Skin of body (tissue), 2 donors: ENCODE measurements around the gene ADARB2. TPM values are rescaled to one million over a fixed set of nuclear protein-coding genes. Genes with fewer than 3 reads are reported as not detected.
"Not testable (repeated sequence)": the region's sequence is repeated elsewhere in the genome, so short reads cannot be mapped to it uniquely, and the experiment has no call there.

Experiments
- DNase-seq: peaks from one replicate; lab custom pipeline; 2025; lab: John Stamatoyannopoulos, UW
- total RNA-seq: library from RNA; depleted of rRNA; stranded (reverse); fragments of >200 nt; gene quantifications from one replicate; pipeline ENCODE4 v1.2.3, GENCODE V29; 2014

Gene ADARB2
- total RNA-seq, 1 donor from 2014 or later = 0.10 TPM

GRCh38 chr10:1400101-1401070 lies 336.9 kb downstream of the ADARB2 start:
- DNase-seq = peak; percentile 16

- DNase-seq = no peak
Observed at GRCh38 chr10:1399431-1400100, 337.8 kb downstream of the ADARB2 start.

- no peak for DNase-seq
Observed at GRCh38 chr10:1398626-1399410, 338.5 kb downstream of the ADARB2 start.

GRCh38 chr10:1398116-1398515 lies 339.2 kb downstream of the ADARB2 start:
- not testable (repeated sequence) for DNase-seq

GRCh38 chr10:1396297-1396635 lies 341.1 kb downstream of the ADARB2 start:
- no peak for DNase-seq

GRCh38 chr10:1395481-1396296 lies 341.6 kb downstream of the ADARB2 start:
- DNase-seq = no peak

- DNase-seq = no peak
Observed at GRCh38 chr10:1395025-1395480, 342.3 kb downstream of the ADARB2 start.

GRCh38 chr10:1394155-1394912 lies 343.0 kb downstream of the ADARB2 start:
- DNase-seq = no peak

- DNase-seq = no peak
Observed at GRCh38 chr10:1393481-1393880, 343.8 kb downstream of the ADARB2 start.

- no peak for DNase-seq
Observed at GRCh38 chr10:1392127-1392526, 345.2 kb downstream of the ADARB2 start.

GRCh38 chr10:1390200-1390599 lies 347.1 kb downstream of the ADARB2 start:
- no peak for DNase-seq

GRCh38 chr10:1384026-1384425 lies 353.3 kb downstream of the ADARB2 start:
- DNase-seq = no peak

- DNase-seq = no peak
Observed at GRCh38 chr10:1382711-1383110, 354.6 kb downstream of the ADARB2 start.

GRCh38 chr10:1381339-1381738 lies 356.0 kb downstream of the ADARB2 start:
- DNase-seq = no peak

GRCh38 chr10:1380088-1380671 lies 357.1 kb downstream of the ADARB2 start:
- no peak for DNase-seq

GRCh38 chr10:1379601-1380000 lies 357.7 kb downstream of the ADARB2 start:
- no peak for DNase-seq

GRCh38 chr10:1378473-1378872 lies 358.9 kb downstream of the ADARB2 start:
- DNase-seq = no peak

- no peak for DNase-seq
Observed at GRCh38 chr10:1377740-1378397, 359.5 kb downstream of the ADARB2 start.

GRCh38 chr10:1377231-1377630 lies 360.1 kb downstream of the ADARB2 start:
- no peak for DNase-seq
